ENCODE measurements around the gene RAB38.

- TF ChIP-seq ZSCAN18 (tag by site-specific recombination; IDR thresholded peaks at IDR 0.05), result no peak
- no peak for TF ChIP-seq CTCF (tag by site-specific recombination; IDR thresholded peaks at IDR 0.05)
- TF ChIP-seq ZNF561 (tag by site-specific recombination; IDR thresholded peaks at IDR 0.05; ENCODE audit: borderline replicate concordance), result no peak
- no peak for TF ChIP-seq ATF2 (tag by site-specific recombination; IDR thresholded peaks at IDR 0.05; ENCODE audit: low read depth)
- no peak for TF ChIP-seq ZBTB1 (tag by site-specific recombination; IDR thresholded peaks at IDR 0.05)
- no peak for TF ChIP-seq ZFP41 (tag by site-specific recombination; IDR thresholded peaks at IDR 0.05; ENCODE audit: borderline replicate concordance)
- no peak for TF ChIP-seq ZNF843 (tag by site-specific recombination; IDR thresholded peaks at IDR 0.05)
- TF ChIP-seq SP2 (tag by site-specific recombination; IDR thresholded peaks at IDR 0.05), result no peak
- TF ChIP-seq ZNF274 (IDR thresholded peaks at IDR 0.05; ENCODE audit: low read length), result no peak
- no peak for TF ChIP-seq ZNF274 (tag by site-specific recombination; IDR thresholded peaks at IDR 0.05; ENCODE audit: borderline replicate concordance)
- no peak for TF ChIP-seq ZNF239 (tag by site-specific recombination; IDR thresholded peaks at IDR 0.05)
- TF ChIP-seq ZNF626 (tag by site-specific recombination; IDR thresholded peaks at IDR 0.05), result no peak
- no peak for TF ChIP-seq ZNF121 (tag by site-specific recombination; IDR thresholded peaks at IDR 0.05)
- no peak for TF ChIP-seq ZNF670 (tag by site-specific recombination; IDR thresholded peaks at IDR 0.05; ENCODE audit: low read depth)
- no peak for TF ChIP-seq OVOL3 (tag by site-specific recombination; IDR thresholded peaks at IDR 0.05)
Measured at GRCh38 chr11:88104408-88104807, 70.8 kb downstream of the RAB38 start.

Measured in HEK293 (cell line).